Left colon (tissue), 2 donors: ENCODE data around the gene BCAR3. TPM values are rescaled to one million over a fixed set of nuclear protein-coding genes. Genes with fewer than 3 reads are reported as not detected.

ENCODE experiments used
- ATAC-seq: fragments of 200-7000 bp; cut with Tn5 transposase; one replicate; pipeline ENCODE4 v1.9.1; 2020; ENCODE audit warnings: mild to moderate bottlenecking, moderate library complexity
- DNase-seq, 2 donors: peaks; one replicate each; pipeline ENCODE4 v3.0.0-alpha.2; 2020
- intact Hi-C, 2 donors: fragments of 100-400 bp; cut with DNase I in 1 of 2; cut with micrococcal nuclease in 1 of 2; formaldehyde crosslinking; loops; one replicate each; pipeline versions ENCODE4 v1.11.2 to v1.14.0; 2022; cut with DNase I, micrococcal nuclease
- total RNA-seq, 2 donors: library from RNA; stranded (reverse); fragmentation: NEBNext Ultra II Directional; extraction: Animal tissue kit (Norgen Biotek cat#: 25700); gene quantifications; one replicate each; pipeline ENCODE4 v1.2.1, GENCODE V29; 2021
- donor health status: DM: no; HTN: no; CAD: no.
- donor health status: DM: yes; HTN: yes; CAD: no.

The BCAR3 gene
- total RNA-seq, 2 donors from 2014 or later = 64.0 to 79.0 TPM

- DNase-seq (peak in 1 of 2 donors; percentile 25), ATAC-seq (peak; percentile 76)
- intact Hi-C loops = loop anchor here (2.0 to 10.0 kb wide), 5 partner anchors 55 to 215 kb away; partner anchors contain the start of genes BCAR3 (in 1 of the 2) and FNBP1L (in 1 of the 2)
These were observed 52.3 kb downstream of the BCAR3 start for GRCh38 chr1:93629101-93630059.

GRCh38 chr1:93628681-93629080 lies 53.0 kb downstream of the BCAR3 start:
- ATAC-seq (no peak), DNase-seq (no peak)
- intact Hi-C loops = loop anchor here in 1 of 2 donors (2.0 to 10.0 kb wide), 3 partner anchors 184 to 216 kb away; partner anchors contain the start of gene FNBP1L

- DNase-seq (no peak), ATAC-seq (no peak)
- intact Hi-C loops = loop anchor here in 1 of 2 donors (10.0 kb wide), 2 partner anchors 181 to 219 kb away; partner anchors contain the start of gene FNBP1L
These were observed 55.9 kb downstream of the BCAR3 start for GRCh38 chr1:93625582-93626327.

- ATAC-seq = no peak
- DNase-seq = no peak
- intact Hi-C loops = loop anchor here in 1 of 2 donors (10.0 kb wide), 2 partner anchors 179 to 221 kb away; partner anchors contain the start of gene FNBP1L
These were observed 57.8 kb downstream of the BCAR3 start for GRCh38 chr1:93623875-93624274.

GRCh38 chr1:93623436-93623835 lies 58.2 kb downstream of the BCAR3 start:
- intact Hi-C loops = loop anchor here in 1 of 2 donors (10.0 kb wide), 2 partner anchors 179 to 221 kb away; partner anchors contain the start of gene FNBP1L
- DNase-seq (no peak), ATAC-seq (no peak)

- intact Hi-C loops = loop anchor here in 1 of 2 donors (10.0 kb wide), 2 partner anchors 176 to 224 kb away; partner anchors contain the start of gene FNBP1L
- ATAC-seq (no peak), DNase-seq (no peak)
These were observed 60.4 kb downstream of the BCAR3 start for GRCh38 chr1:93621246-93621645.

GRCh38 chr1:93620841-93621210 lies 60.8 kb downstream of the BCAR3 start:
- intact Hi-C loops = loop anchor here in 1 of 2 donors (10.0 kb wide), 2 partner anchors 176 to 224 kb away; partner anchors contain the start of gene FNBP1L
- ATAC-seq = peak; percentile 29
- peak; percentile 78 to 81 for DNase-seq

GRCh38 chr1:93620172-93620840 lies 61.3 kb downstream of the BCAR3 start:
- intact Hi-C loops = loop anchor here in 1 of 2 donors (10.0 kb wide), 2 partner anchors 176 to 224 kb away; partner anchors contain the start of gene FNBP1L

GRCh38 chr1:93619507-93620171 lies 62.0 kb downstream of the BCAR3 start:
- no peak for DNase-seq
- ATAC-seq = no peak
- intact Hi-C loops = loop anchor here in 1 of 2 donors (10.0 kb wide), 2 partner anchors 175 to 225 kb away; partner anchors contain the start of gene FNBP1L

More at GRCh38 chr1:93620172-93620840, 61.3 kb downstream of the BCAR3 start:
- DNase-seq = peak; percentile 16 to 49
- no peak for ATAC-seq

- DNase-seq = peak; percentile 82 to 88
- intact Hi-C loops = no loop called here
- ATAC-seq = peak; percentile 83
These were observed 63.8 kb downstream of the BCAR3 start for GRCh38 chr1:93617670-93618499.

- DNase-seq (peak; percentile 37 to 60), ATAC-seq (peak; percentile 21)
- intact Hi-C loops = no loop called here
These were observed 64.5 kb downstream of the BCAR3 start for GRCh38 chr1:93616996-93617669.

- DNase-seq = peak; percentile 62 to 76
- peak; percentile 61 for ATAC-seq
- intact Hi-C loops = no loop called here
These were observed 65.2 kb downstream of the BCAR3 start for GRCh38 chr1:93616221-93616995.

GRCh38 chr1:93615582-93616150 lies 66.0 kb downstream of the BCAR3 start:
- intact Hi-C loops = no loop called here
- DNase-seq = no peak
- ATAC-seq = no peak

GRCh38 chr1:93614986-93615581 lies 66.6 kb downstream of the BCAR3 start:
- ATAC-seq (no peak), DNase-seq (peak in 1 of 2 donors; percentile 20)
- intact Hi-C loops = no loop called here

- peak; percentile 47 to 83 for DNase-seq
- peak; percentile 42 for ATAC-seq
- intact Hi-C loops = no loop called here
These were observed 67.1 kb downstream of the BCAR3 start for GRCh38 chr1:93614541-93614940.
